HFF-Myc (cell line): ENCODE measurements around the gene AKNA.

ENCODE experiments used
- DNase-seq: peaks from one replicate; pipeline ENCODE4 v3.0.0-alpha.2; 2011; ENCODE audit warnings: low read depth; ENCODE audit errors: extremely low read depth
- H3K4me3 ChIP-seq: replicated peaks from 2 replicates; pipeline ENCODE4 v1.5.1; 2011; ENCODE audit warnings: low read depth, mild to moderate bottlenecking, control low read depth, low read length
- CTCF ChIP-seq: IDR thresholded peaks from 2 replicates; pipeline ENCODE4 v1.5.1; 2012; ENCODE audit warnings: mild to moderate bottlenecking, low read depth, low read length, control low read depth; ENCODE audit errors: missing control alignments

The AKNA gene

DNA sequence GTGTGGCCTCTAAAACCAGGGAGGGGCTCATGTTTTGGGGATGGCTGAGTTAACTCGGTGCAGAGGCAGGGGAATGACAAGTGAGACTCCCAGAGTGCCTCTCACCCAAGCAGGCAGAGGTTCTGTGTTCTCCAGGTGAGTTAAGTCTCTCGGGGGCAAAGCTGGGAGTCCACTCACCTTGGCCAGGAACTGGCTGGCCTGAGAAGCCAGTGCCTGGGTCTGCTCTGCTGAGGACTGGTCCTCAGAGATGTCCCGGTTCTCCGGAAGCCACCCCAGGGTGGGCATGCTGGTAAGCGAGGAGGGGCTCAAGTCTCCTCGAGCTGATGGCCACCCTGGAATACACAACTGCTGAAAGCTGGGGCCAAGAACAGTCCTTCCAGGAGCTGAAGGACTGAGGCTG lies 20.4 kb downstream of the AKNA start:
- TF ChIP-seq CTCF = no peak
- H3K4me3 ChIP-seq = no peak overlapping the region
- no peak for DNase-seq

GRCh38 chr9:114366334-114367128 lies 21.3 kb downstream of the AKNA start:
- H3K4me3 ChIP-seq = no peak overlapping the region
- no peak for TF ChIP-seq CTCF
- DNase-seq = peak; percentile 65

GRCh38 chr9:114365194-114365593 lies 22.6 kb downstream of the AKNA start:
- TF ChIP-seq CTCF = no peak
- H3K4me3 ChIP-seq = no peak overlapping the region
- DNase-seq = no peak

DNA sequence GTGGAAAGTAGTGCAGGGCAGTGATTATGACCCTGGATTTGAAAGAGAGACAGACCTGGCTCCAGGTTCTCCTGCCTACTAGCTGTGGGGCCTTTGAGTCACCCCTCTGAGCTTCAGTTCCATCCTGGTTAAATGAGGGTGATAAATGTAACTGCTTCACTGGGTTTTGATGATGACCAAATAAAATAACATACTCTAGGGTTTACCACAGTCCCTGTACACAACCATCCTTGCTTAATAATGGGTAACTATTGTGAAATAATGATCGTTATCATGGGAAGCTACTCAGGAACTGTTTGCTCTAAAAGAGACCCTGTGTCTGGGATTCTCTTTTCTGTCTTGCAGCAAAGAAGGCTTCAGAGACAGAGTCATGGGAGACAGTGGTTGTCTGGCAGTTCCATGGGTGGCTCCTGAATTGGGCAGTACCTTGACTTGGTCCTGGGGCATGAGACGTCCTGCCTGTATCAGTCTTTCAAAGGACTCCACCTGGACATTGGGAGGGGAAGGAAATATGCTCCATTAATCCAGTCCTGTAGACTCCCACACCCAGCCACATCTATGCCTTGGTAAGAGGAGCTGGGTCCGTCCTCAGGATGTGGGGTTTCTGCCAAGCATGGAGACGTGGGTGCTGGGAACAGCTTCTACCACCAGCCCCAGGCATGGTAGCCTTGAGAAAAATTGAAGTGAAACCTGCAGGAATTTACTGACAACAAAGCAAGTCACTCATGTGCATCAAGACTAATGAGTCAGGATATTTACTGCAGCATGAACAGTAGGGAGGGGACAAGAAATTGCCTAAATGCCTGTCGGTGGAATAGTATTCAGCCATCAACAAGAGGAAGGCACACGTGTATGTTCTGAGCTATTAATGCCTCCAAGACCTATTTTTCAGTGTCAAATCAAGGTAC lies 23.4 kb downstream of the AKNA start:
- TF ChIP-seq CTCF = no peak
- no peak overlapping the region for H3K4me3 ChIP-seq
- DNase-seq = no peak

GRCh38 chr9:114363424-114363823 lies 24.4 kb downstream of the AKNA start:
- H3K4me3 ChIP-seq = no peak overlapping the region

GRCh38 chr9:114362394-114362793 lies 25.4 kb downstream of the AKNA start:
- no peak for TF ChIP-seq CTCF
- no peak for DNase-seq

More at GRCh38 chr9:114363424-114363823, 24.4 kb downstream of the AKNA start:
- TF ChIP-seq CTCF = no peak
- no peak for DNase-seq

More at GRCh38 chr9:114362394-114362793, 25.4 kb downstream of the AKNA start:
- H3K4me3 ChIP-seq = no peak overlapping the region
